Fibroblast of lung (primary cell): ENCODE data around the gene WDPCP.

Source experiments
- CTCF ChIP-seq, 2 donors: IDR thresholded peaks in 1 of 2; conservative IDR thresholded peaks in 1 of 2; 1 replicate in 1 of 2; 2 replicates in 1 of 2; pipeline ENCODE4 v1.5.1; 2011 to 2012; ENCODE audit warnings: low read length in 2 of 2, control low read depth in 1 of 2, inconsistent platforms in 1 of 2, low read depth in 1 of 2, mild to moderate bottlenecking in 1 of 2
- EZH2 ChIP-seq: IDR thresholded peaks from 2 replicates; pipeline ENCODE4 v1.5.1; 2012; ENCODE audit warnings: low read length, control low read depth, mild to moderate bottlenecking; ENCODE audit errors: missing control alignments

DNA sequence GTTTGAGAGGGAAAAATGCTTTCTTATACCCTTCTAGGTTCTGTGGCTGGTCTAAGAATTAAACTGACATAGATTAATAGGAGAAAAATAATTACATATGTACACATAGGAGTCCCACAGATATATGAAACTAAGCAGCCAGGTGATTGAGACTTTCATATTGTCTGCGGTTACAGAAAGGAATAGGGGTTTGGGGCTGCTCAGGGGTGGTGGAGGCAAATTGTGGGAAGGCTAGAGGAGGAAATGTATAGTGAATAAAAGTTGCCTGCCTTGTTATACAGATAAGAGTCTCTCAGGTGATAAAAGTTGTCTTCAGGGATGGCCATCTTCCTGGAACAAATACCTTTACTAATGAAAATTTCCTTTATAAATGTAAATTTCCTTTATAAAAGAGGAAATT is 29.1 kb upstream of the WDPCP start:
- TF ChIP-seq CTCF (conservative IDR thresholded peaks at IDR 0.05 in 1 of 2, IDR thresholded peaks at IDR 0.05 in 1 of 2; ENCODE audit: low read depth in 1 of 2, low read length in 2 of 2) (no peak), EZH2 (no peak)
